LNCaP clone FGC (cell line): ENCODE measurements around the gene RAB15.

Experiments used
- DNase-seq: peaks from one replicate; pipeline ENCODE4 v3.0.0-alpha.2; 2011; ENCODE audit warnings: low read depth
- H3K4me3 ChIP-seq: 2 replicates; pipeline ENCODE4 v1.5.1; 2011; ENCODE audit warnings: mild to moderate bottlenecking, low read depth, low read length, control low read depth
- CTCF ChIP-seq: IDR thresholded peaks from 2 replicates; pipeline ENCODE4 v1.5.1; 2012; ENCODE audit warnings: mild to moderate bottlenecking; ENCODE audit not compliant: control insufficient read depth, insufficient read depth; ENCODE audit errors: extremely low read depth

The RAB15 gene

GRCh38 chr14:64952598-64953309 is 19.4 kb downstream of the RAB15 start:
- H3K4me3 ChIP-seq: no peak overlapping the region
- DNase-seq: no peak
- TF ChIP-seq CTCF: 0 out of 2 replicates have a peak, but pooled peaks have one; percentile 3

DNA sequence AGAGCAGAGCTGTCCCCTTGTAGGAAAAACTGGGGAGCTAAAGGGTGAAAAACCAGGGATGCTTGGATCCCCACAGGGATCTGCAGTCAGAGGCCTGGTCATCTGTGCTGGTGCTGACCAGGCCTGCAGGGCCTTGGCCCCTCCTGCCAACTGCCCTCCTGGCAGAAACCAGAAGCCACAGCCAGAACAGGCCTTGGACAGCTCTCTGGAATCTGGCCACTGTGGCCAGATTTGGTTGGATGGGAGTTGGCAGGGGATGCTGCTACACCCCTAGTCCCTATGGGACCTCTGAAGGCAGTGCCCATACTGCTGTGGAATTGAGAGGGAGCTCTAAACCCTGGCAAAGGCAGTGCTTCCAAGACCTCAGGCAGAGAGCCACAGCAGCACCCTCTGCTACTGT is 20.4 kb downstream of the RAB15 start:
- no peak overlapping the region for H3K4me3 ChIP-seq
- TF ChIP-seq CTCF: no peak
- no peak for DNase-seq

DNA sequence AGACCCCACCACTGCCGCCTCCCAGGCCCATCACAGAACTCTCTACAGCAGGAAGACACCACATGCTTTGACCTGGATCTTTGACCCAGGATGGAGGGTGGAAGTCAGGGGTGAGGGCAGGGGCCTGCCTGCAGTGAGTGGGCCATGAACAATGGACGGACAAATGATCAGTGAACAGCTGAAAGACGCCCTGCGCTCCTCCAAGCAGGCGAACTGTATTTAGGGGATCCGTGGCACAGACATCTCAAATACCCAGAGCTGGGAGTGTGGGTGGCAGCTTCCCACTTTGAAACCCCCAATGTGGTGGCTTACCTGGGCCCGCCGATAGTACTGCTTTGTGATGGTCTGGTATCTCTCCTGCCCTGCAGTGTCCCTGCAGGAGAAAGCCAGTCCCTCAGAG is 20.8 kb downstream of the RAB15 start:
- DNase-seq: no peak
- no peak for TF ChIP-seq CTCF
- no peak overlapping the region for H3K4me3 ChIP-seq

DNA sequence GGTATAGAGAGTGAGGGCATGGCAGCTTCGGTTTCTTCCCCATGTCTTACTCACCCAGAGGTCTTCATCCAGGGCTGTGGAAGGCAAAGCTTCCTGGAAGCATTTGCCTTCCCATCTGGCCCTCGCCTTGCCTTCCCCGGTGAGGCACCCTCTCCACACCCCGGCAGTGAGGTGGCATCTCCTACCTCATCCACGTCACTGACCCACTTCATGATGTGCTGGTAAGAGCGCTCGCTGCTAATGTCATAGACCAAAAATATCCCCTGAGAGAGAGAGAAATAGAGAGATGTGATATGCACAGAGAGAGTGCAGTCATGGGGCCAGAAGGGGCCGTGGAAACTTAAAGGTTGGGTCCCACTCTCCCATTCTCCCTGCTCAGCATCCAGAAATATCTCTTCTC is 21.2 kb downstream of the RAB15 start:
- no peak for TF ChIP-seq CTCF
- no peak for DNase-seq
- no peak overlapping the region for H3K4me3 ChIP-seq

DNA sequence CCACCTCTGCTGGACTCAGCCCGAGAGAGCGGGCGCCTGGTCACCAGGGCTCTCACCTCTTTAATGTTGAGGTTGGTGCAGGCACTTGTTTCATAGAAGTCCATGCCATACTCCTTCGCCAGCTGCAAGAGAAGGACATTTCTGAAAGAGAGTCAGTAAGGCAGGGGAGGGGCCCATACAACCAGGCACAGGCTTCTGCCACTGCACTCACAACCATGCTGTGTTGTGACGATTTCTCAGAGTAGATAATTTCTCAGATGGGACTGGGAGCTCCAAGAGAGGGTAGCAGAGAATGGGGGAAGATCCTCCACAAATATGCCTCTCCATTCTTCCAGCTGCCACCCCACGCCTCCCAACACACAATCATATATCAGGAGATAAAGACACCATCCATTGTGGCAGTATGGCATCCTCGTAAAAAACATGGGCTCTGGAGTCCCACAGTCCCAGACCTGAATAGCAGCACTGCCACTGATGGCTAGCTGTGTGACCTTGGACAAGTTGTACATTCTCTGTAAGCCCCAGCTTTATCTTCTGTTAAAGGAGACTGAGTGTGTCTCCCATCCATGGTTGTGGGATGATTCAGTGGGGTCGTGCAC is 23.4 kb downstream of the RAB15 start:
- TF ChIP-seq CTCF: no peak
- no peak overlapping the region for H3K4me3 ChIP-seq
- DNase-seq: no peak

GRCh38 chr14:64947710-64948611 is 24.2 kb downstream of the RAB15 start:
- no peak overlapping the region for H3K4me3 ChIP-seq
- TF ChIP-seq CTCF: no peak
- no peak for DNase-seq
